GM12874 (cell line): ENCODE data around the gene AGTR1.

Experiments
- CTCF ChIP-seq: IDR thresholded peaks from 2 replicates; pipeline ENCODE4 v1.5.1; 2011; ENCODE audit warnings: low read depth, mild to moderate bottlenecking, control low read depth, low read length, moderate library complexity; ENCODE audit not compliant: insufficient read depth

Gene AGTR1

GRCh38 chr3:148748283-148748682, 50.6 kb downstream of the AGTR1 start:
- TF ChIP-seq CTCF = no peak

GRCh38 chr3:148750296-148750695, 52.6 kb downstream of the AGTR1 start:
- no peak for TF ChIP-seq CTCF

GRCh38 chr3:148751461-148751860, 53.8 kb downstream of the AGTR1 start:
- no peak for TF ChIP-seq CTCF

- TF ChIP-seq CTCF = no peak
Observed at GRCh38 chr3:148755570-148755969, 57.9 kb downstream of the AGTR1 start.

GRCh38 chr3:148756311-148756710, 58.6 kb downstream of the AGTR1 start:
- no peak for TF ChIP-seq CTCF

GRCh38 chr3:148757238-148758215, 59.8 kb downstream of the AGTR1 start:
- no peak for TF ChIP-seq CTCF

- TF ChIP-seq CTCF = no peak
Observed at GRCh38 chr3:148758303-148758884, 60.7 kb downstream of the AGTR1 start.
